ENCODE measurements around the gene XIRP2.

Gene XIRP2

DNA sequence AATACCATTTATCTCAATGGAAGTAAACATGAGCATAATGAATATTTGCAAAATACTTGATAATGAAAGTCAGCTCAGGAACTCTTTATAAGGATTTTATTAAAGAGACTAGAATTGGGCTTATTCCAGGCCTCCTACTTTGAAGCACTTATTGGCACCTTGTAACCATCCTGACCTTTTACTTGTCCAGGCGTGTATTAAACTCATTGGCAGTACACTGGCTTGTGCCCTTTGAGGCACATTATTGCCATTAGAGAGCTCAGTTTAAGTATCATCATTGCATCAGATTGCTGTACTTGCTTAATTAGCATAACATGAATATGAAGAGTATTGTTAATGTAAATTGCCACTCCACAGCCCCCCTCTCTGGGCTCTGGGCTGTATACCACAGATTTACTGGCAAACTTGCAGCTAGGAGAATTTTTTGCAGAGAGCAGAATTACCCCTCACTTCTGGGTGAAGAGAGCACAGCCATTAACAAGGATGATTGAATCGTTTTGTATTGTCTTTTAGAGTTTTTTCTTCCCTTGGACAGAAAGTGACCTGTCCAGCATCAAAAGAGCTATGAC, 72.5 kb downstream of the XIRP2 start:
- no peak for TF ChIP-seq POLR2A (IDR thresholded peaks at IDR 0.05; ENCODE audit: low read depth, low read length)
- DNase-seq (ENCODE audit: insufficient read length, low spot score) (no peak), FAIRE-seq (no peak)

DNA sequence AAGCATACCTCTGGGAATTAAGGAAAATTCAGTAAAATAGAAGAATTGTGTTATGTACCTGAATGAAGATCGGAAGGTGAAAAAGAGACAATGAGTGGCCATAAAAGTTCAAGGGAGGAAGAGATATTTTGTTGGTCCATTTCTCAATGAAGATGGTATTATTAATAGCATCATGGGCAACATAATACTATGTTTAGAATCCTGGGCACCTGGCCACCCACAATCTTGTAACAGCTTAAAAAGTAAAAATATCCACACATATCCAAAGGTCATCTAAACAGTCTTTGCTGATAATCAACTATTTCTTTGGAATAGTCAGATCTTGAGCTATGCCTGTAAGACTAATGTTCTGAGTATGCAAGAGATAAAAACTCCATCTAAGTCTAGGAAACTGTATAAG, 73.7 kb downstream of the XIRP2 start:
- DNase-seq (ENCODE audit: insufficient read length, low spot score) (no peak), FAIRE-seq (no peak)
- TF ChIP-seq POLR2A (IDR thresholded peaks at IDR 0.05; ENCODE audit: low read depth, low read length), result no peak

DNA sequence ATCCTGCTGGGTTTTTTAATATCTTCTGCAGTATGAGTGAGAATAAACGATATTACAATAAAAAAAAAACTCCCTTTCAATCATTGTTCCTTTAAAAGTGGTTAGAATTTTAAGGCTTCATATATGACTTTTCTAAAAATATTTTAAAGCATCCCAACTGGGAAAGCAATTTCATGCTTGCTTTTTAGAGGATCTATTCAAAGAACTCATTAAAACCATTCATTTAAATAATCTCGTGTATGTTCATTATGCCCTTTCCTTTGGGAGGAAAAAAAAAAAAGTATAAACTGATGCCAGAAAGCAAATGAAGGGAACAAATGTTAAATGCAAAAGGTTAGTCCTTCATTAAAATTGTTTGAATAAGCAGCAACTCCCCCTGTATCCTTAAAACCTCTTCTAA, 81.2 kb downstream of the XIRP2 start:
- DNase-seq (ENCODE audit: insufficient read length, low spot score) (no peak), FAIRE-seq (no peak)
- TF ChIP-seq POLR2A (IDR thresholded peaks at IDR 0.05; ENCODE audit: low read depth, low read length), result no peak

DNA sequence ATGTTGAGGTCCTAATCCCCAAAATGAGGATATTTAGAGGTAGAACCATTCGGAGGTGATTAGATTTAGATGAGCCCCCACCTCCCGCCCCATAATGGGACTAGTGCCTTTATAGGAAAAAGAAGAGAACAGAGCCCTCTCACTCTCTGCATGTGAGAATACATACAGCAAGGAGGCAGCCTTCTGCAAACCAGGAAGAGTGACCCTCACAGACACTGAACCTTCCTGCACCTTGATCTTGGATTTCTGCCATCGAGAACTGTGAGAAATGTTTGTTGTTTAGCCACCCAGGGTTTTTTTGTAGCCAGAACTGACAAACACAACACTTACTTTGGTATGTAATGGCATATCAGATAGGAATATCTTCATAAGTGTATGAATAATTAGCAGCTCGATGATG, 83.7 kb downstream of the XIRP2 start:
- DNase-seq (ENCODE audit: insufficient read length, low spot score) (no peak), FAIRE-seq (no peak)
- TF ChIP-seq POLR2A (IDR thresholded peaks at IDR 0.05; ENCODE audit: low read depth, low read length), result no peak

DNA sequence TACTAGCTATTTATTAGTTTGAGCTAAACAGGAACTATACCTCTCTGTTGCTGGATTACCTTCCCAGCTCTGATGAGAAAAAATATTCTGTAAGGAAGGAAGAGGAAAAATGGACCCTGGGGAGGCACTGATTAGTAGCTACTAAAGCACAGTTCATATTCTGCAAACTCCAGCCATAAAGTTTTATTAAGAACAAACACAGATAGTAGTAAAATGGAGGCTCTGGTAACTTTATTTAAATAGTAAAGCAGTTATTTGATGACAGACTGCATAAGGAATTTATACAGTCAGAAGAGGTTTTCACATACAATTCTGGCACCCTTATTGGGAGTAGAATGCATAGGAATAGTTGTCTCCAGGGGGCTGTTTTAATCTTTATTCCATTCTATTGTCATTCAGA, 84.1 kb downstream of the XIRP2 start:
- DNase-seq (ENCODE audit: insufficient read length, low spot score) (no peak), FAIRE-seq (no peak)
- TF ChIP-seq POLR2A (IDR thresholded peaks at IDR 0.05; ENCODE audit: low read depth, low read length), result no peak

DNA sequence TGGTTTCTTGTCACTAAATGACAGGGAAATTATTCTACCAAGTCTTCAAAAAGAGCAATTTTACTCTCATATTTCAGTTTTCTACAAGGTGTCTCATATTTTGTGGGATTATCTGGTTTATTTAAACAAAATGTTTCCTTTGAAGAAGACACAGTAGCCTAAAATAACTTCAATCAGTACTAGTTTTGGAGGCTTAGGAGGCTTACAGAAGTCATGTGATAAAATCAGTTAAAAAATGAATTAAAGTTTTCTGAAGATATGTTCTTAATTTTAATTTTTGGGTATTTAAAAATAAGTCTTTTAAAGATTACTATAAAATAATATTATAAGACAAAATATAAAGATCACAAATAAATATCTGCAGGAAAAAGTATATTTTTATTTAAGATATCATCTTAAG, 95.9 kb downstream of the XIRP2 start:
- no peak for TF ChIP-seq POLR2A (IDR thresholded peaks at IDR 0.05; ENCODE audit: low read depth, low read length)
- no peak for DNase-seq (ENCODE audit: insufficient read length, low spot score)
- no peak for FAIRE-seq

DNA sequence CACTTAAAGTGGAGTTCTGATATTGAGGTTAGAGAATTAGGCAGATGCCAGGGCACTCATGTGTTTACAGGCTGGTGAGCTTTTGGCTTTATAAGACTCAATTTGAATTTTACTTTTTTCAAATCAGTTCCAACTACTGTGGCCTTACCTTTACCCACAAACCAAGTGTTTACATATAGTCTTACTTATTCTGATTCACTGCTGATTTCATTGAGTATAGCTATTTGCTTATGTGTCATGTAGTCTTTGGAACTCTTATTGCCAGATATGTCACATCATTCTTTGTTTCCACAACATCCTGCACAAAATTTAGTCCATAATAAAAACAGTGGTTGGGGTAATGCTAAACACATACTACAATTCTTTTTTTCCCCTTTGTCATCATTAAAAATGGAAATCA, 96.5 kb downstream of the XIRP2 start:
- DNase-seq (ENCODE audit: insufficient read length, low spot score), result no peak
- no peak for FAIRE-seq
- TF ChIP-seq POLR2A (IDR thresholded peaks at IDR 0.05; ENCODE audit: low read depth, low read length), result no peak

DNA sequence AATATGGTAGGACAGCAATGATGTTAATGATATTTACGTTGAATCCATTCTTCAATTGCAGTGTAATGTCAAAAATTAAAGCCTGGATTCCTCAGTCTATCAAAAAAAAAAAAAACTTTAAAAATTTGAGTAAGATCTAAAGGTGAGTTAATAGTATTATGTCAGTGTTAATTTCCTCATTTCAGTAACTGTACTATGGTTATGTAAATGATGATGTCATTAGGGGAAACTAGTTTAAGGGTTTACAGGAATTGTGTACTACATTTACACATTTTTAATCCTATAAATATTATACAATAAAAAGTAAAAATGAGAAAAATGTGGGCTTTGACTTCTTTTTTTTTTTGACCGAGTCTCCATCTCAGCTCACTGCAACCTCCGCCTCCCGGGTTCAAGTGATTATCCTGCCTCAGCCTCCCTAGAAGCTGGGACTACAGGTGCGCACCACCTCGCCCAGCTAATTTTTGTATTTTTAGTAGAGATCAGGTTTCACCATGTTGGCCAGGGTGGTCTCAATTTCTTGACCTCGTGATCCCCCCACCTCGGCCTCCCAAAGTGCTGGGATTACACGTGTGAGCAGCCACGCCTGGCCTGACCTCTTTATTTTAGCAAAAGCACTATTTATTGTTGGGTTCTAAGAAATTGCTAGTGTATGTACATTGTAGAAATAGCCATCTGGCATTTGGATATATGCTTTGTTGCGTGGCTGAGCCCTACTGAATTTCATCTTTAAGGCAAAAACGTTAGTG, 106.5 kb downstream of the XIRP2 start:
- DNase-seq (ENCODE audit: insufficient read length, low spot score) (no peak), FAIRE-seq (no peak)
- no peak for TF ChIP-seq POLR2A (IDR thresholded peaks at IDR 0.05; ENCODE audit: low read depth, low read length)

DNA sequence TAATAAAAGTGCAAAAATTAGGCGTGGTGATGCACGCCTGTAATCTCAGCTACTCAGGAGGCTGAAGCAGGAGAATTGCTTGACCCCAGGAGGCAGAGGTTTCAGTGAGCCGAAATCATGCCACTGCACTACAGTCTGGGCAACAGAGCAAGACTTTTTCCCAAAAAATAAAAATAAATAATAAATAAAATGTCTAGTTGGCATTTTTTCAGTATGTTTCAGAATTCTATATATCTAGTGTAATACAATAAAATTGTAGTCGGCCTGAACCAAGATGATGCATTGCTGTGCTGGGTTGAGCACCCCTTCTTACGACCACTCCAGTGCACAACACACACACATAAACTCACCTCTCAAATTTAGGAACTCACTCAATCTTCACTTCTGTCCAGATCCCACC, 108.2 kb downstream of the XIRP2 start:
- FAIRE-seq (no peak), DNase-seq (ENCODE audit: insufficient read length, low spot score) (no peak)
- no peak for TF ChIP-seq POLR2A (IDR thresholded peaks at IDR 0.05; ENCODE audit: low read depth, low read length)

DNA sequence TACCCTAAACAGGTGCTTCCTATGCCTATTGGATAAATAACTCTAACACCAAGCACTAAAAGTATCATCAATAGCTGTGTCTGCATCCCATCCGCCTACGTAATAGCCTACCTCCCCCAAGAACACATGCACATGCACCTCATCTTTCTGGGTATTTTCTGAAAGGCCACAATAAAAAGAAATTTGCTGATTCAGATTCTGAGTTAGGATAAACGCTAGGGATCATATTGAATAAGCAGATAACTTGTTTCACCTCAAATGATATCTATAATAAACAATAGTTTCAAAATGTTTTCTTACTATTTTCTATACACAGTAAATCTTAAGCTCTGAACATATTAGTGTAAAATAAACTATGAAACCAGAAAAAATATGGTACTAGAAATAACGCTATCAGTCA, 112.9 kb downstream of the XIRP2 start:
- no peak for TF ChIP-seq POLR2A (IDR thresholded peaks at IDR 0.05; ENCODE audit: low read depth, low read length)
- DNase-seq (ENCODE audit: insufficient read length, low spot score) (no peak), FAIRE-seq (no peak)

DNA sequence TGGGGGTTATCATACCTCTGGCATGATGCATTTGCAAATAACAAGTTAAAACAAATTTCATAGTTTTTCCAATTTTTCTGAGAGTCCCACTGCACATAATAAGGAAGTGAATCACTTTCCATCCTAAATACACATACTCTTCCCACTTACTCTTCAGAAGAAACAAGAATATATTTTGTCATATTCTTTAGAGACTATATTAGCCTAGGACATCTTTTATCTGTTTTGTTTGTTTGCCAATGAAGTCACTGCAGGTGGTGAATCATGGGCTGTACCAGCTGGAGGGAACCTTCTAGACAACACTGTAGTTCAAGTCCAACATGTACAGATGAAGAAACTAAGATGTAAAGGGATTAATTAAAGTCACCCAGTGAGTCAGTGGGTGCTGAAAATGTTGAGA, 116.8 kb downstream of the XIRP2 start:
- DNase-seq (ENCODE audit: insufficient read length, low spot score) (no peak), FAIRE-seq (no peak)
- TF ChIP-seq POLR2A (IDR thresholded peaks at IDR 0.05; ENCODE audit: low read depth, low read length), result no peak

DNA sequence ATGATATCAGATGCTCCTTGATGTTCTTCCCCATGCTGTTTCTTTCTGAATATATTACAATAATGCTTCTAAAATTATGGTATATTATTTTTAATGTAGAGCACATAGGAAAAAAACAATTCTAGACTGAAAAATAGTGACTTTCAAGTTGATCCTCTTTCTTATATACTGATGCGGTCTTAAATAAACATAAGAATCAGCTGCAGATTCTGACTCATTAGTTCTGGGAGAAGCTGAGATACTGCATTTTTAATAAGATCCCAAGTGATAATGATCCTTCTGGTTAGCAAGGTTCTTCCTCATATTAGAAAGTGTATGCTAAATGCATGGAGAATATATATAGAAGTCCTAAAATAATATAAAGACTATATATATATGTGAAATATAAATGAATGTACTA, 124.9 kb downstream of the XIRP2 start:
- TF ChIP-seq POLR2A (IDR thresholded peaks at IDR 0.05; ENCODE audit: low read depth, low read length), result no peak
- no peak for DNase-seq (ENCODE audit: insufficient read length, low spot score)
- FAIRE-seq, result no peak

DNA sequence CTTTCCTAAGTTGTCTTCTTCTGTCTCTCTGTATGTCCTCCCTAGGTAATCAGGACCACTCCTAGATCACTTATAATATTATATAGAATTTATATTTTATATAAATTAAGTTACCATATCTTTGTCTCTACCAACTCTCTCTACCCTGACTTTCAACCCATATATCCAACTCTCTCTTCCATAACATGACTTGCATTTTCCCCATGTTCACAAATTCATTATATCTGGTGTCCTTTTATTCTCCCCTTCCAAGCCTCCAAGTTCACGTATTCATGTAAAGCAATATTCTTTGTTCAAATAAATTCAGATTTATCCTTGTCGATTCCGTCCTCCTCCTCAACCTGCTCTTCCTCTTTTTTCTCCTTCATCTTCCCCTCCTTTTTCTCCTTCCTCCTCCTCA, 127.5 kb downstream of the XIRP2 start:
- FAIRE-seq, result no peak
- no peak for TF ChIP-seq POLR2A (IDR thresholded peaks at IDR 0.05; ENCODE audit: low read depth, low read length)
- DNase-seq (ENCODE audit: insufficient read length, low spot score), result no peak

DNA sequence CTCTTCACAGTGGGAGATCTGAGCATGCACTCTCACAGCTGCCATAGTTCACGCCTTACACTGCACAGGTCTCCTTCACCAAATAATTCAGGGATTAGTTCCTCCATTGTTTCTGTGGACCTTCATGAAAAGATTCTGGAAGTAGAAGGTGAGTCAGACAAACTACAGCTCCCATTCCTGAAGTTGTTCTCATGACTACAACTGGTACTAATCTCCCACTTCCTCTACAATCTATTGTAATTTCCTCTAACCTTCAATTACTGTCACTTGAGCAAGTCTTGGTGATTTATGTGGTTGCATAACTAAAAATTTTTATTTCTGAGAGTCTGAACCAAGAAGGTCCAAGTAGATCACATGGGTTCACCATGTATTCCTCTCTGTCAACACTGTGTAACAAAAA, 128.7 kb downstream of the XIRP2 start:
- FAIRE-seq, result no peak
- no peak for DNase-seq (ENCODE audit: insufficient read length, low spot score)
- no peak for TF ChIP-seq POLR2A (IDR thresholded peaks at IDR 0.05; ENCODE audit: low read depth, low read length)

DNA sequence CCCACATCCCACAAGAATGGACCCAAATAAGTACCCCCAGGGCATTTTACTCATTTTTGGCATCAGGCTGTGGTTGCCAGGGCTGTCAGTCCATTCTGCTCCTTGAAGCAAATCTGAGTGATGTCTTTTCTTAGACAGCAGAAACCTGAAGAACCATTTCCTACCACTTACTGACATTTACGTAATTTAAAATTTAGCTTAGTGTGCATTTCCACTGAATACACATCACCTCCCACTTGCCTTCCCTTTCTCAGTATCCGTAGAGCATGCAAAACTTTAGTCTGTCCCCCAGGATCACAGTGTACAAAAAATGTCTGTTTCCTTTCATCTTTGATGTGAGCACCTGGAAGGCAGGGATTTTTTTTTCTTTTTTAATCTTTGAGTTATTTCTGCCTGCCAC, 130.3 kb downstream of the XIRP2 start:
- no peak for DNase-seq (ENCODE audit: insufficient read length, low spot score)
- TF ChIP-seq POLR2A (IDR thresholded peaks at IDR 0.05; ENCODE audit: low read depth, low read length), result no peak
- no peak for FAIRE-seq

Data from H54 (cell line).